ENCODE results near the gene MYO18A. TPM values are rescaled to one million over a fixed set of nuclear protein-coding genes. Genes with fewer than 3 reads are reported as not detected.

The MYO18A gene
- total RNA-seq, 2 donors from 2014 or later, result 106 to 332 TPM

GRCh38 chr17:29135464-29135863 lies 44.7 kb downstream of the MYO18A start:
- ATAC-seq (ENCODE audit: insufficient number of reproducible peaks, low FRiP score, low read depth) (no peak), DNase-seq (ENCODE audit: low spot score) (no peak)
- no peaks in the 10 kb centered on the region for H3K9me3 ChIP-seq
- no peak overlapping the region for H3K27ac ChIP-seq
- H3K36me3 ChIP-seq, result no peaks in the 10 kb centered on the region
- peaks cover 25 to 64% of the 10 kb centered on the region in 2 donors for H3K4me1 ChIP-seq (ENCODE audit: control insufficient read depth in 1 of 2, low read depth in 2 of 2)
- H3K27me3 ChIP-seq (replicated peaks; ENCODE audit: insufficient read depth), result no peaks in the 10 kb centered on the region
- TF ChIP-seq, protein P1, sequence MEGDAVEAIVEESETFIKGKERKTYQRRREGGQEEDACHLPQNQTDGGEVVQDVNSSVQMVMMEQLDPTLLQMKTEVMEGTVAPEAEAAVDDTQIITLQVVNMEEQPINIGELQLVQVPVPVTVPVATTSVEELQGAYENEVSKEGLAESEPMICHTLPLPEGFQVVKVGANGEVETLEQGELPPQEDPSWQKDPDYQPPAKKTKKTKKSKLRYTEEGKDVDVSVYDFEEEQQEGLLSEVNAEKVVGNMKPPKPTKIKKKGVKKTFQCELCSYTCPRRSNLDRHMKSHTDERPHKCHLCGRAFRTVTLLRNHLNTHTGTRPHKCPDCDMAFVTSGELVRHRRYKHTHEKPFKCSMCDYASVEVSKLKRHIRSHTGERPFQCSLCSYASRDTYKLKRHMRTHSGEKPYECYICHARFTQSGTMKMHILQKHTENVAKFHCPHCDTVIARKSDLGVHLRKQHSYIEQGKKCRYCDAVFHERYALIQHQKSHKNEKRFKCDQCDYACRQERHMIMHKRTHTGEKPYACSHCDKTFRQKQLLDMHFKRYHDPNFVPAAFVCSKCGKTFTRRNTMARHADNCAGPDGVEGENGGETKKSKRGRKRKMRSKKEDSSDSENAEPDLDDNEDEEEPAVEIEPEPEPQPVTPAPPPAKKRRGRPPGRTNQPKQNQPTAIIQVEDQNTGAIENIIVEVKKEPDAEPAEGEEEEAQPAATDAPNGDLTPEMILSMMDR (IDR thresholded peaks at IDR 0.05), result no peak
- H3K4me3 ChIP-seq, result no peak overlapping the region

GRCh38 chr17:29133121-29133713 lies 47.0 kb downstream of the MYO18A start:
- DNase-seq (ENCODE audit: low spot score), result peak; percentile 64
- Histone ChIP-seq H3K9me3 (no peaks in the 10 kb centered on the region), H3K27ac (peak overlapping the region; percentile 85 to 88), H3K36me3 (peaks cover 3% of the 10 kb centered on the region), H3K4me1 (ENCODE audit: control insufficient read depth in 1 of 2, low read depth in 2 of 2) (peaks cover 12 to 54% of the 10 kb centered on the region in 2 donors), H3K27me3 (replicated peaks; ENCODE audit: insufficient read depth) (no peaks in the 10 kb centered on the region), H3K4me3 (peak overlapping the region; percentile 39)
- peak; percentile 95 for ATAC-seq (ENCODE audit: insufficient number of reproducible peaks, low FRiP score, low read depth)
- TF ChIP-seq, protein P1 (IDR thresholded peaks at IDR 0.05), result no peak

- ATAC-seq (ENCODE audit: insufficient number of reproducible peaks, low FRiP score, low read depth) (no peak), DNase-seq (ENCODE audit: low spot score) (peak; percentile 52)
Measured at GRCh38 chr17:29131814-29132682, 48.1 kb downstream of the MYO18A start.

GRCh38 chr17:29129731-29130130 lies 50.5 kb downstream of the MYO18A start:
- no peak overlapping the region for H3K4me3 ChIP-seq
- ATAC-seq (ENCODE audit: insufficient number of reproducible peaks, low FRiP score, low read depth), result no peak
- no peaks in the 10 kb centered on the region for H3K9me3 ChIP-seq
- no peak overlapping the region for H3K27ac ChIP-seq
- no peaks in the 10 kb centered on the region for H3K27me3 ChIP-seq (replicated peaks; ENCODE audit: insufficient read depth)
- peaks cover 3% of the 10 kb centered on the region for H3K36me3 ChIP-seq
- TF ChIP-seq, protein P1 (IDR thresholded peaks at IDR 0.05), result no peak
- DNase-seq (ENCODE audit: low spot score), result no peak
- peaks cover 12 to 57% of the 10 kb centered on the region in 2 donors for H3K4me1 ChIP-seq (ENCODE audit: control insufficient read depth in 1 of 2, low read depth in 2 of 2)

More at GRCh38 chr17:29131814-29132682, 48.1 kb downstream of the MYO18A start:
- Histone ChIP-seq H3K27ac (peak overlapping the region; percentile 85 to 88), H3K9me3 (no peaks in the 10 kb centered on the region), H3K4me3 (peak overlapping the region; percentile 39), H3K4me1 (ENCODE audit: control insufficient read depth in 1 of 2, low read depth in 2 of 2) (peaks cover 12 to 49% of the 10 kb centered on the region in 2 donors), H3K36me3 (peaks cover 3% of the 10 kb centered on the region), H3K27me3 (replicated peaks; ENCODE audit: insufficient read depth) (no peaks in the 10 kb centered on the region)
- TF ChIP-seq, protein P1 (IDR thresholded peaks at IDR 0.05), result no peak

- Histone ChIP-seq H3K27ac (no peak overlapping the region), H3K36me3 (peaks cover 3% of the 10 kb centered on the region), H3K27me3 (replicated peaks; ENCODE audit: insufficient read depth) (no peaks in the 10 kb centered on the region), H3K4me3 (no peak overlapping the region), H3K4me1 (ENCODE audit: control insufficient read depth in 1 of 2, low read depth in 2 of 2) (peaks cover 6 to 49% of the 10 kb centered on the region in 2 donors), H3K9me3 (no peaks in the 10 kb centered on the region)
- TF ChIP-seq, protein P1 (IDR thresholded peaks at IDR 0.05), result no peak
- ATAC-seq (ENCODE audit: insufficient number of reproducible peaks, low FRiP score, low read depth), result no peak
- DNase-seq (ENCODE audit: low spot score), result no peak
Measured at GRCh38 chr17:29127840-29128239, 52.4 kb downstream of the MYO18A start.

Data from thoracic aorta (tissue), 2 donors.